Ishikawa (cell line): ENCODE data around the gene QSOX2.
A peak's percentile ranks its signal among the peaks of the same experiment; 100 is the strongest.

ENCODE experiments used
- CEBPB ChIP-seq: IDR thresholded peaks from 2 replicates; pipeline ENCODE4 v1.6.1; 2012
- EGR1 ChIP-seq: IDR thresholded peaks from 2 replicates; pipeline ENCODE4 v1.6.1; 2012
- EP300 ChIP-seq: IDR thresholded peaks from 2 replicates; pipeline ENCODE4 v1.6.1; 2012; ENCODE audit warnings: borderline replicate concordance
- FOXM1 ChIP-seq: IDR thresholded peaks from 2 replicates; pipeline ENCODE4 v1.6.1; 2012; ENCODE audit warnings: low read depth, borderline replicate concordance
- NFIC ChIP-seq: IDR thresholded peaks from 2 replicates; pipeline ENCODE4 v1.6.1; 2012
- RAD21 ChIP-seq: IDR thresholded peaks from 2 replicates; pipeline ENCODE4 v1.6.1; 2012; ENCODE audit warnings: low read depth
- TAF1 ChIP-seq: IDR thresholded peaks from 2 replicates; pipeline ENCODE4 v1.6.1; 2012; ENCODE audit warnings: low read depth, mild to moderate bottlenecking
- TEAD4 ChIP-seq: IDR thresholded peaks from 2 replicates; pipeline ENCODE4 v1.6.1; 2012
- YY1 ChIP-seq: IDR thresholded peaks from 2 replicates; pipeline ENCODE4 v1.6.1; 2012; ENCODE audit warnings: low read depth
- ZBTB7A ChIP-seq: IDR thresholded peaks from 2 replicates; pipeline ENCODE4 v1.6.1; 2012; ENCODE audit warnings: low read depth
- TF ChIP-seq, protein P1 (sequence below): IDR thresholded peaks from 2 replicates; pipeline ENCODE4 v1.6.1; 2012
- TF ChIP-seq, protein P2 (sequence below): IDR thresholded peaks from 2 replicates; pipeline ENCODE4 v1.6.1; 2012; ENCODE audit warnings: low read depth, mild to moderate bottlenecking

DNA sequence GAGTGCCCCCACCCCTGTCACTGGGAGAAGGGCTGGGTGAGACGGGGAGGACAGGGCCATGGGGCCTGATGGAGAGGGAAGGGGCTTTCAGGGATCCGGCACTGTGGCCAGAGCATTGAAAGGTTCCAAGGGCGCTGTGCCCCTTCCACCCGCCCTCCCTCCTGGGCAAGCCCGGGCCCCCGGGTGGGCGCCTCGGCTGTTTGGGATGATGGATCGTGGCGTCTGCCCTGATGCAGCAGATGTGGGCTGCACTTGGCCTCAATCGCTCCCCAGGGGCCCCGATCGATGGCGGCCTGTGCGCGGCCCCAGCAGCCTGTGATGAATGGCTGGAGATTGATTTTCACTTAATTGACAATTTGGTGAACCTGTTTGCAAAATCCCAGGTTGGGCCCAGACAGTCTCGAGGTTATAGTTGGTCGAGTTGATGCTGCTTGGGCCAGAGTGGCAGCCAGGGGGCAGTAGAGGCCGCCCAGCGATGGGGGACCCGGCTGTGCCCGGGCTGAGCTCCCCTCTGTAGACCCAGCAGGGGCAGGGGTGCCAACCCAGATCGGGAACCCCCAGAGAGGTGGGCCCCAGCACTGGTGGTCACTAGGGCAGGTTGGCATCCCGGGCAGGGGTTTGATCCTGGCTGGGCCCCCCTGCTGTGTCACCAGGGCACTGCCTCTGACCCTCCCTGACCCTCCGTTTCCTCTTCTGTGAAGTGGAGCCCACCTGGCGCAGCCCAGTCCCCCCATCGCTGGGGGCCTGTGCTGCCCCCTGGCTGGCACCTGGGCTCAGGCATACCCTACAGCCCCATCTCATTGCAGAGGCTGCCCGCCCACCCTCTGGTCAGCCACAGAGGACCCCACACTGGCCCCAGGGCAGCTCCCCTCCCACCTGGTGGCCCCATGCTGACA is 75.4 kb downstream of the QSOX2 start:
- TF ChIP-seq EP300 (no peak), FOXM1 (no peak), TEAD4 (no peak), RAD21 (peak; percentile 72), NFIC (no peak), CEBPB (no peak), TAF1 (no peak), ZBTB7A (no peak), EGR1 (no peak), YY1 (no peak)
- TF ChIP-seq, protein P1, sequence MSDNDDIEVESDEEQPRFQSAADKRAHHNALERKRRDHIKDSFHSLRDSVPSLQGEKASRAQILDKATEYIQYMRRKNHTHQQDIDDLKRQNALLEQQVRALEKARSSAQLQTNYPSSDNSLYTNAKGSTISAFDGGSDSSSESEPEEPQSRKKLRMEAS, result no peak
- TF ChIP-seq, protein P2, sequence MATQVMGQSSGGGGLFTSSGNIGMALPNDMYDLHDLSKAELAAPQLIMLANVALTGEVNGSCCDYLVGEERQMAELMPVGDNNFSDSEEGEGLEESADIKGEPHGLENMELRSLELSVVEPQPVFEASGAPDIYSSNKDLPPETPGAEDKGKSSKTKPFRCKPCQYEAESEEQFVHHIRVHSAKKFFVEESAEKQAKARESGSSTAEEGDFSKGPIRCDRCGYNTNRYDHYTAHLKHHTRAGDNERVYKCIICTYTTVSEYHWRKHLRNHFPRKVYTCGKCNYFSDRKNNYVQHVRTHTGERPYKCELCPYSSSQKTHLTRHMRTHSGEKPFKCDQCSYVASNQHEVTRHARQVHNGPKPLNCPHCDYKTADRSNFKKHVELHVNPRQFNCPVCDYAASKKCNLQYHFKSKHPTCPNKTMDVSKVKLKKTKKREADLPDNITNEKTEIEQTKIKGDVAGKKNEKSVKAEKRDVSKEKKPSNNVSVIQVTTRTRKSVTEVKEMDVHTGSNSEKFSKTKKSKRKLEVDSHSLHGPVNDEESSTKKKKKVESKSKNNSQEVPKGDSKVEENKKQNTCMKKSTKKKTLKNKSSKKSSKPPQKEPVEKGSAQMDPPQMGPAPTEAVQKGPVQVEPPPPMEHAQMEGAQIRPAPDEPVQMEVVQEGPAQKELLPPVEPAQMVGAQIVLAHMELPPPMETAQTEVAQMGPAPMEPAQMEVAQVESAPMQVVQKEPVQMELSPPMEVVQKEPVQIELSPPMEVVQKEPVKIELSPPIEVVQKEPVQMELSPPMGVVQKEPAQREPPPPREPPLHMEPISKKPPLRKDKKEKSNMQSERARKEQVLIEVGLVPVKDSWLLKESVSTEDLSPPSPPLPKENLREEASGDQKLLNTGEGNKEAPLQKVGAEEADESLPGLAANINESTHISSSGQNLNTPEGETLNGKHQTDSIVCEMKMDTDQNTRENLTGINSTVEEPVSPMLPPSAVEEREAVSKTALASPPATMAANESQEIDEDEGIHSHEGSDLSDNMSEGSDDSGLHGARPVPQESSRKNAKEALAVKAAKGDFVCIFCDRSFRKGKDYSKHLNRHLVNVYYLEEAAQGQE, result no peak
